Loucy (cell line): ENCODE results near the gene FER.
"Not testable (repeated sequence)": the region's sequence is repeated elsewhere in the genome, so short reads cannot be mapped to it uniquely, and the experiment has no call there.

Experiments used
- H2AFZ ChIP-seq: fragments of 200-600 bp; sonication (generic); 2 replicates; pipeline ENCODE4 v1.6.0; 2016; ENCODE audit warnings: antibody characterized with exemption, mild to moderate bottlenecking, low read length, moderate library complexity
- H3F3A ChIP-seq: fragments of 200-600 bp; 2 replicates; pipeline ENCODE4 v1.6.0; 2016; ENCODE audit warnings: antibody characterized with exemption, low read depth, mild to moderate bottlenecking
- H3K27me3 ChIP-seq: fragments of 200-600 bp; sonication (generic); 2 replicates; pipeline ENCODE4 v1.6.1; 2014; ENCODE audit warnings: low read length, mild to moderate bottlenecking; ENCODE audit not compliant: insufficient read depth, poor library complexity, severe bottlenecking
- H3K36me3 ChIP-seq: fragments of 200-600 bp; sonication (generic); 2 replicates; pipeline ENCODE4 v1.6.1; 2016; ENCODE audit warnings: low read length; ENCODE audit not compliant: insufficient read depth
- H3K4me1 ChIP-seq: fragments of 200-600 bp; sonication (generic); 2 replicates; pipeline ENCODE4 v1.5.1; 2014; ENCODE audit warnings: low read length, mild to moderate bottlenecking; ENCODE audit not compliant: insufficient read depth, poor library complexity, severe bottlenecking
- H3K4me2 ChIP-seq: fragments of 200-600 bp; sonication (generic); 2 replicates; pipeline ENCODE4 v1.6.0; 2014; ENCODE audit warnings: antibody characterized with exemption, low read length, low read depth, mild to moderate bottlenecking; ENCODE audit not compliant: poor library complexity, severe bottlenecking
- H3K4me3 ChIP-seq: fragments of 200-600 bp; sonication (generic); 2 replicates; pipeline ENCODE4 v1.5.1; 2014; ENCODE audit warnings: low read length, mild to moderate bottlenecking, mixed read lengths; ENCODE audit not compliant: poor library complexity, severe bottlenecking
- H3K79me2 ChIP-seq: fragments of 200-600 bp; sonication (generic); 2 replicates; pipeline ENCODE4 v1.6.1; 2014; ENCODE audit warnings: low read length; ENCODE audit not compliant: insufficient read depth
- H3K9ac ChIP-seq: fragments of 200-600 bp; sonication (generic); 2 replicates; pipeline ENCODE4 v1.6.0; 2014; ENCODE audit warnings: mild to moderate bottlenecking, low read depth, low read length, moderate library complexity; ENCODE audit not compliant: poor library complexity, severe bottlenecking
- H3K9me2 ChIP-seq: fragments of 200-600 bp; sonication (generic); replicated peaks from 2 replicates; pipeline ENCODE4 v1.6.1; 2016; ENCODE audit warnings: low read depth, low read length, mixed read lengths
- H3K9me3 ChIP-seq: fragments of 200-600 bp; sonication (generic); 2 replicates; pipeline ENCODE4 v1.6.1; 2014; ENCODE audit warnings: mild to moderate bottlenecking, antibody characterized with exemption, low read length, low read depth; ENCODE audit not compliant: insufficient read depth
- H4K20me1 ChIP-seq: fragments of 200-600 bp; sonication (generic); 2 replicates; pipeline ENCODE4 v1.6.0; 2014; ENCODE audit warnings: antibody characterized with exemption, low read length, mild to moderate bottlenecking; ENCODE audit not compliant: insufficient read depth, poor library complexity, severe bottlenecking
- CTCF ChIP-seq: fragments of 200-600 bp; sonication (generic); conservative IDR thresholded peaks from 2 replicates; pipeline ENCODE4 v1.5.1; 2014; ENCODE audit warnings: mild to moderate bottlenecking, antibody characterized with exemption, low read length
- EZH2phosphoT487 ChIP-seq: fragments of 200-600 bp; IDR thresholded peaks from 2 replicates; pipeline ENCODE4 v1.6.1; 2018; ENCODE audit warnings: antibody characterized with exemption, mild to moderate bottlenecking, moderate library complexity, borderline replicate concordance

Gene FER

GRCh38 chr5:108975697-108976096 is 228.0 kb downstream of the FER start:
- H3K9ac ChIP-seq, result no peak overlapping the region
- no peak overlapping the region for H3K4me2 ChIP-seq
- no peaks in the 10 kb centered on the region for H3K9me3 ChIP-seq
- H3K4me1 ChIP-seq, result no peaks in the 10 kb centered on the region
- TF ChIP-seq CTCF (no peak), EZH2phosphoT487 (no peak)
- H3K27me3 ChIP-seq, result no peaks in the 10 kb centered on the region
- H3F3A ChIP-seq, result no peaks in the 10 kb centered on the region
- H3K36me3 ChIP-seq, result peaks cover 6% of the 10 kb centered on the region; the same call in 1 of the 2 replicates
- H3K9me2 ChIP-seq, result no peaks in the 10 kb centered on the region
- no peak overlapping the region for H2AFZ ChIP-seq
- no peak overlapping the region for H3K4me3 ChIP-seq
- no peaks in the 10 kb centered on the region for H3K79me2 ChIP-seq
- H4K20me1 ChIP-seq, result no peaks in the 10 kb centered on the region

GRCh38 chr5:108983461-108984092 is 235.9 kb downstream of the FER start:
- no peaks in the 10 kb centered on the region for H4K20me1 ChIP-seq
- no peaks in the 10 kb centered on the region for H3K79me2 ChIP-seq
- no peak overlapping the region for H3K4me2 ChIP-seq
- no peaks in the 10 kb centered on the region for H3K9me2 ChIP-seq
- no peaks in the 10 kb centered on the region for H3K9me3 ChIP-seq
- no peaks in the 10 kb centered on the region for H3K4me1 ChIP-seq
- H2AFZ ChIP-seq, result no peak overlapping the region
- TF ChIP-seq EZH2phosphoT487, result no peak
- TF ChIP-seq CTCF, result no peak
- H3K36me3 ChIP-seq, result 0 out of 2 replicates have a peak, but pooled peaks cover 4% of the 10 kb centered on the region
- H3K9ac ChIP-seq, result no peak overlapping the region
- no peak overlapping the region for H3K4me3 ChIP-seq
- no peaks in the 10 kb centered on the region for H3F3A ChIP-seq
- H3K27me3 ChIP-seq, result no peaks in the 10 kb centered on the region

GRCh38 chr5:108989761-108990392 is 242.2 kb downstream of the FER start:
- Histone ChIP-seq H2AFZ (no peak overlapping the region), H3K4me2 (no peak overlapping the region), H3K27me3 (no peaks in the 10 kb centered on the region), H4K20me1 (no peaks in the 10 kb centered on the region), H3K36me3 (no peaks in the 10 kb centered on the region), H3K9me2 (no peaks in the 10 kb centered on the region), H3F3A (no peaks in the 10 kb centered on the region), H3K4me1 (no peaks in the 10 kb centered on the region), H3K79me2 (no peaks in the 10 kb centered on the region), H3K9ac (no peak overlapping the region), H3K4me3 (no peak overlapping the region), H3K9me3 (no peaks in the 10 kb centered on the region)
- no peak for TF ChIP-seq CTCF

- not testable (repeated sequence) for H3K9me2 ChIP-seq, H3K4me2 ChIP-seq, H2AFZ ChIP-seq
Measured at GRCh38 chr5:108992396-108993085, 244.8 kb downstream of the FER start.

GRCh38 chr5:108993440-108993839 is 245.7 kb downstream of the FER start:
- not testable (repeated sequence) for H3K27me3 ChIP-seq, H3K36me3 ChIP-seq, H3K9me3 ChIP-seq, H3K4me2 ChIP-seq, H3K9ac ChIP-seq, H3K79me2 ChIP-seq, H3K4me1 ChIP-seq, H3K9me2 ChIP-seq, H4K20me1 ChIP-seq, H3F3A ChIP-seq, H2AFZ ChIP-seq, H3K4me3 ChIP-seq

More at GRCh38 chr5:108992396-108993085, 244.8 kb downstream of the FER start:
- H3F3A ChIP-seq, H3K36me3 ChIP-seq, H3K79me2 ChIP-seq, H3K4me1 ChIP-seq, H3K9ac ChIP-seq, H3K9me3 ChIP-seq, H4K20me1 ChIP-seq, H3K27me3 ChIP-seq, H3K4me3 ChIP-seq: not testable (repeated sequence)
